Natural killer cell (primary cell): ENCODE data around the gene WSB1. TPM values are rescaled to one million over a fixed set of nuclear protein-coding genes. Genes with fewer than 3 reads are reported as not detected.

ENCODE experiments used
- ATAC-seq, 3 donors: fragments of 150-1000 bp in 2 of 3; fragments of 200-7000 bp in 1 of 3; cut with Tn5 transposase; 1 replicate in 1 of 3; 2 replicates in 2 of 3; pipeline ENCODE4 v1.10.0; 2021; ENCODE audit warnings: mild to moderate bottlenecking in 2 of 3, moderate library complexity in 2 of 3
- DNase-seq, 2 donors: peaks; one replicate each; pipeline versions ENCODE4 v3.0.0 to v3.0.0-alpha.2; 2013 to 2021; ENCODE audit warnings: mixed read lengths in 1 of 2
- H3K27ac ChIP-seq: one replicate; pipeline ENCODE4 v1.5.1; 2013; ENCODE audit warnings: mild to moderate bottlenecking, low read length
- H3K27me3 ChIP-seq: one replicate; pipeline ENCODE4 v1.6.1; 2013; ENCODE audit warnings: low read length; ENCODE audit not compliant: control insufficient read depth, insufficient read depth
- H3K36me3 ChIP-seq: one replicate; pipeline ENCODE4 v1.6.1; 2013; ENCODE audit warnings: low read length; ENCODE audit not compliant: control insufficient read depth, insufficient read depth
- H3K4me1 ChIP-seq: one replicate; pipeline ENCODE4 v1.6.1; 2013; ENCODE audit warnings: low read length; ENCODE audit not compliant: control insufficient read depth, insufficient read depth
- H3K4me3 ChIP-seq: one replicate; pipeline ENCODE4 v1.5.1; 2013; ENCODE audit warnings: low read length
- H3K9me3 ChIP-seq: one replicate; pipeline ENCODE4 v1.6.1; 2013; ENCODE audit warnings: low read length; ENCODE audit not compliant: control insufficient read depth, insufficient read depth
- H3K27ac Mint-ChIP-seq, 2 donors: one replicate each; pipeline ENCODE4 v1.8.0; 2022; ENCODE audit warnings: mild to moderate bottlenecking in 2 of 2, mixed read lengths in 2 of 2, moderate library complexity in 1 of 2
- H3K27me3 Mint-ChIP-seq, 2 donors: one replicate each; pipeline ENCODE4 v1.8.0; 2022; ENCODE audit warnings: low read depth in 2 of 2, mixed read lengths in 2 of 2
- H3K36me3 Mint-ChIP-seq: one replicate; pipeline ENCODE4 v1.8.0; 2022; ENCODE audit warnings: mixed read lengths
- H3K4me1 Mint-ChIP-seq, 2 donors: one replicate each; pipeline ENCODE4 v1.8.0; 2022; ENCODE audit warnings: mixed read lengths in 2 of 2
- H3K4me3 Mint-ChIP-seq: one replicate; pipeline ENCODE4 v1.8.0; 2022; ENCODE audit warnings: mild to moderate bottlenecking, moderate library complexity, mixed read lengths
- H3K9me3 Mint-ChIP-seq, 2 donors: one replicate each; pipeline ENCODE4 v1.8.0; 2022; ENCODE audit warnings: mixed read lengths in 2 of 2
- CTCF ChIP-seq: fragments of 200-600 bp; IDR thresholded peaks from one replicate; pipeline ENCODE4 v1.8.0; 2022; ENCODE audit warnings: antibody characterized with exemption
- WGBS: methylation state at CpG from one replicate; pipeline ENCODE4 v1.1.7; 2013; ENCODE audit warnings: missing lambda C conversion rate; ENCODE audit not compliant: insufficient coverage; 5-methylcytosine and 5-hydroxymethylcytosine counted together
- intact Hi-C: fragments of 100-400 bp; cut with micrococcal nuclease; formaldehyde crosslinking; loops from one replicate; pipeline ENCODE4 v1.14.2; 2022
- total RNA-seq, 4 donors: library from RNA; stranded (reverse); fragments of 120-200 nt in 1 of 4; gene quantifications; one replicate each; pipeline versions ENCODE4 v1.2.3 to v1.2.4, GENCODE V29; 2013 to 2022

Gene WSB1
- total RNA-seq, 3 donors from 2014 or later (not counting 1 experiment from before 2014, with no cell fraction given), result 124 to 205 (median 187) TPM

- Histone ChIP-seq H3K4me1 (peaks cover 23% of the 10 kb centered on the region), H3K27me3 (no peaks in the 10 kb centered on the region), H3K27ac (peak overlapping the region; percentile 95), H3K36me3 (no peaks in the 10 kb centered on the region), H3K4me3 (peak overlapping the region; percentile 60), H3K9me3 (no peaks in the 10 kb centered on the region)
- Mint-ChIP-seq H3K36me3 (no peaks in the 10 kb centered on the region), H3K4me1 (peaks cover 40 to 47% of the 10 kb centered on the region in 2 donors), H3K27me3 (no peaks in the 10 kb centered on the region), H3K9me3 (no peaks in the 10 kb centered on the region), H3K4me3 (peak overlapping the region; percentile 83), H3K27ac (peak overlapping the region; percentile 89 to 98)
- intact Hi-C loops, result loop anchor here (1.0 to 5.0 kb wide), 4 partner anchors 21 to 299 kb away; partner anchors contain the start of gene WSB1
- 60% methylated on average over 11 of the region's 11 CpGs for WGBS
- DNase-seq (peak in 1 of 2 donors; percentile 22), ATAC-seq (no peak)
- no peak for TF ChIP-seq CTCF
Measured at GRCh38 chr17:27353033-27353460, 59.1 kb downstream of the WSB1 start.

- H3K36me3 Mint-ChIP-seq, result no peaks in the 10 kb centered on the region
- H3K4me1 Mint-ChIP-seq, result peaks cover 35 to 44% of the 10 kb centered on the region in 2 donors
- H3K27me3 ChIP-seq, result no peaks in the 10 kb centered on the region
- peak overlapping the region; percentile 95 for H3K27ac ChIP-seq
- no peaks in the 10 kb centered on the region for H3K27me3 Mint-ChIP-seq
- peak overlapping the region; percentile 60 for H3K4me3 ChIP-seq
- H3K36me3 ChIP-seq, result no peaks in the 10 kb centered on the region
- ATAC-seq, result peak; percentile 84 to 95 (median 88)
- under 1% methylated on average over 57 of the region's 57 CpGs for WGBS
- intact Hi-C loops, result loop anchor here (1.0 to 5.0 kb wide), 5 partner anchors 21 to 299 kb away; partner anchors contain the start of gene WSB1
- H3K9me3 ChIP-seq, result no peaks in the 10 kb centered on the region
- DNase-seq, result peak; percentile 88 to 93
- H3K4me3 Mint-ChIP-seq, result peak overlapping the region; percentile 83
- H3K27ac Mint-ChIP-seq, result peak overlapping the region; percentile 89 to 98
- H3K9me3 Mint-ChIP-seq, result no peaks in the 10 kb centered on the region
- peaks cover 21% of the 10 kb centered on the region for H3K4me1 ChIP-seq
- peak; percentile 93 for TF ChIP-seq CTCF
Measured at GRCh38 chr17:27353461-27354050, 59.6 kb downstream of the WSB1 start.

GRCh38 chr17:27354051-27354490 is 60.2 kb downstream of the WSB1 start:
- intact Hi-C loops, result loop anchor here (1.0 to 5.0 kb wide), 2 partner anchors 118 to 298 kb away; no protein-coding TSS in a partner anchor
- H3K4me3 ChIP-seq, result peak overlapping the region; percentile 48
- H3K4me3 Mint-ChIP-seq, result peak overlapping the region; percentile 83
- 25% methylated on average over 19 of the region's 19 CpGs for WGBS
- H3K9me3 ChIP-seq, result no peaks in the 10 kb centered on the region
- DNase-seq (no peak), ATAC-seq (no peak)
- H3K4me1 Mint-ChIP-seq, result peaks cover 34 to 44% of the 10 kb centered on the region in 2 donors
- peak; percentile 56 for TF ChIP-seq CTCF
- peak overlapping the region; percentile 89 to 98 for H3K27ac Mint-ChIP-seq
- no peaks in the 10 kb centered on the region for H3K27me3 ChIP-seq
- H3K36me3 Mint-ChIP-seq, result no peaks in the 10 kb centered on the region
- H3K27ac ChIP-seq, result peak overlapping the region; percentile 80
- H3K36me3 ChIP-seq, result no peaks in the 10 kb centered on the region
- H3K27me3 Mint-ChIP-seq, result no peaks in the 10 kb centered on the region
- peaks cover 18% of the 10 kb centered on the region for H3K4me1 ChIP-seq
- H3K9me3 Mint-ChIP-seq, result no peaks in the 10 kb centered on the region
